Mesenchymal stem cell (in vitro differentiated cells and primary cell): ENCODE measurements around the gene LYVE1.
A peak's percentile ranks its signal among the peaks of the same experiment; 100 is the strongest.

ENCODE experiments used
- DNase-seq: peaks from one replicate; pipeline ENCODE4 v3.0.0-alpha.2; 2013
- H2AFZ ChIP-seq: one replicate; pipeline ENCODE4 v1.6.1; 2013; ENCODE audit warnings: low read depth, mild to moderate bottlenecking, control low read depth, inconsistent platforms, low read length, moderate library complexity
- H2AK5ac ChIP-seq: 2 replicates; pipeline ENCODE4 v1.6.1; 2013; ENCODE audit warnings: low read length, moderate library complexity, mild to moderate bottlenecking, inconsistent platforms; ENCODE audit not compliant: severe bottlenecking
- H2BK120ac ChIP-seq: one replicate; pipeline ENCODE4 v1.6.1; 2013; ENCODE audit warnings: low read depth, mild to moderate bottlenecking, inconsistent platforms, low read length, moderate library complexity
- H2BK12ac ChIP-seq, 2 experiments: one replicate each; pipeline ENCODE4 v1.6.1; 2013; ENCODE audit warnings: inconsistent platforms in 2 of 2, low read length in 2 of 2, mild to moderate bottlenecking in 2 of 2, moderate library complexity in 2 of 2, control low read depth in 1 of 2
- H2BK15ac ChIP-seq: one replicate; pipeline ENCODE4 v1.6.1; 2013; ENCODE audit warnings: mild to moderate bottlenecking, low read depth, inconsistent platforms; ENCODE audit not compliant: poor library complexity, severe bottlenecking
- H2BK5ac ChIP-seq: 2 replicates; pipeline ENCODE4 v1.6.1; 2013; ENCODE audit warnings: low read depth, mild to moderate bottlenecking, low read length, control low read depth, inconsistent platforms; ENCODE audit not compliant: poor library complexity, severe bottlenecking
- H3K14ac ChIP-seq, 2 experiments: one replicate each; pipeline ENCODE4 v1.6.1; 2013; ENCODE audit warnings: inconsistent platforms in 2 of 2, low read length in 2 of 2, control low read depth in 1 of 2, mild to moderate bottlenecking in 1 of 2, moderate library complexity in 1 of 2
- H3K18ac ChIP-seq, 2 experiments: one replicate each; pipeline ENCODE4 v1.6.1; 2013; ENCODE audit warnings: inconsistent platforms in 2 of 2, low read length in 2 of 2, control low read depth in 1 of 2, low read depth in 1 of 2, mild to moderate bottlenecking in 1 of 2
- H3K23ac ChIP-seq, 2 experiments: one replicate each; pipeline ENCODE4 v1.6.1; 2013; ENCODE audit warnings: inconsistent platforms in 2 of 2, low read length in 2 of 2, mild to moderate bottlenecking in 2 of 2, moderate library complexity in 2 of 2, control low read depth in 1 of 2
- H3K27ac ChIP-seq: 2 replicates; pipeline ENCODE4 v1.5.1; 2013; ENCODE audit warnings: mild to moderate bottlenecking, moderate library complexity, low read length, control low read depth, inconsistent platforms; ENCODE audit not compliant: poor library complexity, severe bottlenecking
- H3K27me3 ChIP-seq, 2 experiments: 2 replicates each; pipeline versions ENCODE4 v1.6.1 to v1.7.0; 2013; ENCODE audit warnings: low read length in 2 of 2, mild to moderate bottlenecking in 2 of 2, moderate library complexity in 2 of 2, control low read depth in 1 of 2, inconsistent platforms in 1 of 2; ENCODE audit not compliant: control insufficient read depth in 1 of 2, insufficient read depth in 1 of 2
- H3K36me3 ChIP-seq, 2 experiments: 2 replicates each; pipeline versions ENCODE4 v1.6.1 to v1.7.0; 2013; ENCODE audit warnings: low read length in 2 of 2, control low read depth in 1 of 2, inconsistent platforms in 1 of 2, low read depth in 1 of 2, mild to moderate bottlenecking in 1 of 2; ENCODE audit not compliant: insufficient read depth in 2 of 2, control insufficient read depth in 1 of 2
- H3K4ac ChIP-seq, 2 experiments: one replicate each; pipeline ENCODE4 v1.6.1; 2013; ENCODE audit warnings: inconsistent platforms in 2 of 2, low read length in 2 of 2, mild to moderate bottlenecking in 2 of 2, moderate library complexity in 2 of 2, control low read depth in 1 of 2, low read depth in 1 of 2
- H3K4me1 ChIP-seq: 2 replicates; pipeline ENCODE4 v1.6.1; 2013; ENCODE audit warnings: low read depth, low read length, control low read depth; ENCODE audit not compliant: control insufficient read depth, insufficient read depth
- H3K4me2 ChIP-seq: 2 replicates; pipeline ENCODE4 v1.6.1; 2013; ENCODE audit warnings: low read length, mild to moderate bottlenecking, inconsistent platforms; ENCODE audit not compliant: poor library complexity, severe bottlenecking
- H3K4me3 ChIP-seq, 2 experiments: 2 replicates each; pipeline versions ENCODE4 v1.5.1 to v1.7.0; 2013; ENCODE audit warnings: low read length in 2 of 2, mild to moderate bottlenecking in 2 of 2, control low read depth in 1 of 2, low read depth in 1 of 2; ENCODE audit not compliant: insufficient read depth in 1 of 2
- H3K79me1 ChIP-seq: replicated peaks from 2 replicates; pipeline ENCODE4 v1.6.1; 2013; ENCODE audit warnings: mild to moderate bottlenecking, control low read depth, low read length, inconsistent platforms; ENCODE audit not compliant: poor library complexity, severe bottlenecking
- H3K9ac ChIP-seq: 2 replicates; pipeline ENCODE4 v1.7.0; 2013; ENCODE audit warnings: mild to moderate bottlenecking, low read length, moderate library complexity
- H3K9me3 ChIP-seq: 2 replicates; pipeline ENCODE4 v1.7.0; 2013; ENCODE audit warnings: mild to moderate bottlenecking, low read length; ENCODE audit not compliant: control insufficient read depth
- H4K8ac ChIP-seq: one replicate; pipeline ENCODE4 v1.6.1; 2013; ENCODE audit warnings: inconsistent platforms, mild to moderate bottlenecking, low read length, moderate library complexity
- H4K91ac ChIP-seq: one replicate; pipeline ENCODE4 v1.6.1; 2013; ENCODE audit warnings: mild to moderate bottlenecking, low read length, inconsistent platforms
- WGBS: methylation state at CpG from one replicate; pipeline ENCODE4 v1.1.7; 2013; ENCODE audit warnings: mixed read lengths; 5-methylcytosine and 5-hydroxymethylcytosine counted together

The LYVE1 gene

GRCh38 chr11:10561947-10562346 is 6.5 kb downstream of the LYVE1 start:
- no peak overlapping the region for H2BK120ac ChIP-seq
- H2BK5ac ChIP-seq = no peak overlapping the region
- H3K4me2 ChIP-seq = no peak overlapping the region
- no peak overlapping the region for H2AFZ ChIP-seq
- H3K9me3 ChIP-seq = no peaks in the 10 kb centered on the region
- H3K36me3 ChIP-seq = no peaks in the 10 kb centered on the region
- WGBS = 100% methylated on average over 1 of the region's 1 CpG
- no peak overlapping the region for H3K4me3 ChIP-seq
- DNase-seq = no peak
- no peak overlapping the region for H3K9ac ChIP-seq
- no peaks in the 10 kb centered on the region for H3K27me3 ChIP-seq
- H3K79me1 ChIP-seq = no peaks in the 10 kb centered on the region
- no peak overlapping the region for H4K8ac ChIP-seq
- no peak overlapping the region for H3K27ac ChIP-seq
- H2BK12ac ChIP-seq = peak overlapping the region in 1 of 2 experiments; percentile 79
- H3K4ac ChIP-seq = no peak overlapping the region
- H3K14ac ChIP-seq = no peak overlapping the region
- no peaks in the 10 kb centered on the region for H3K4me1 ChIP-seq
- H4K91ac ChIP-seq = no peak overlapping the region
- no peak overlapping the region for H3K23ac ChIP-seq
- no peak overlapping the region for H2BK15ac ChIP-seq
- no peak overlapping the region for H3K18ac ChIP-seq
- no peak overlapping the region for H2AK5ac ChIP-seq

GRCh38 chr11:10561043-10561818 is 7.2 kb downstream of the LYVE1 start:
- H3K18ac ChIP-seq = no peak overlapping the region
- H2BK120ac ChIP-seq = no peak overlapping the region
- H2BK5ac ChIP-seq = no peak overlapping the region
- no peak overlapping the region for H3K27ac ChIP-seq
- H3K4me3 ChIP-seq = no peak overlapping the region
- no peak overlapping the region for H2BK15ac ChIP-seq
- no peak overlapping the region for H2AK5ac ChIP-seq
- no peaks in the 10 kb centered on the region for H3K9me3 ChIP-seq
- no peak overlapping the region for H3K14ac ChIP-seq
- no peak overlapping the region for H2BK12ac ChIP-seq
- no peaks in the 10 kb centered on the region for H3K79me1 ChIP-seq
- H3K36me3 ChIP-seq = no peaks in the 10 kb centered on the region
- H3K4me2 ChIP-seq = no peak overlapping the region
- H3K4ac ChIP-seq = no peak overlapping the region
- H3K27me3 ChIP-seq = no peaks in the 10 kb centered on the region
- H3K23ac ChIP-seq = no peak overlapping the region
- no peak overlapping the region for H4K91ac ChIP-seq
- H3K9ac ChIP-seq = no peak overlapping the region
- no peak overlapping the region for H4K8ac ChIP-seq
- H3K4me1 ChIP-seq = no peaks in the 10 kb centered on the region
- no peak for DNase-seq
- WGBS = 82% methylated on average over 2 of the region's 3 CpGs
- no peak overlapping the region for H2AFZ ChIP-seq

GRCh38 chr11:10558288-10558687 is 10.2 kb downstream of the LYVE1 start:
- no peaks in the 10 kb centered on the region for H3K9me3 ChIP-seq
- H4K91ac ChIP-seq = no peak overlapping the region
- H3K27ac ChIP-seq = no peak overlapping the region
- no peak for DNase-seq
- no peak overlapping the region for H3K23ac ChIP-seq
- no peaks in the 10 kb centered on the region for H3K27me3 ChIP-seq
- H2BK15ac ChIP-seq = no peak overlapping the region
- no peak overlapping the region for H2BK120ac ChIP-seq
- no peak overlapping the region for H3K4me3 ChIP-seq
- H3K14ac ChIP-seq = no peak overlapping the region
- H2AFZ ChIP-seq = no peak overlapping the region
- no peak overlapping the region for H3K18ac ChIP-seq
- no peaks in the 10 kb centered on the region for H3K79me1 ChIP-seq
- no peaks in the 10 kb centered on the region for H3K36me3 ChIP-seq
- H3K4me1 ChIP-seq = no peaks in the 10 kb centered on the region
- 94% methylated on average over 2 of the region's 3 CpGs for WGBS
- H4K8ac ChIP-seq = no peak overlapping the region
- H2BK5ac ChIP-seq = no peak overlapping the region
- H3K4ac ChIP-seq = no peak overlapping the region
- H2BK12ac ChIP-seq = no peak overlapping the region
- no peak overlapping the region for H2AK5ac ChIP-seq
- no peak overlapping the region for H3K9ac ChIP-seq
- no peak overlapping the region for H3K4me2 ChIP-seq

GRCh38 chr11:10556590-10556989 is 11.9 kb downstream of the LYVE1 start:
- no CpG with 5 or more reads among the region's 1 CpG for WGBS
- H2BK120ac ChIP-seq = no peak overlapping the region
- H3K4me2 ChIP-seq = no peak overlapping the region

More at GRCh38 chr11:10556590-10556989, 11.9 kb downstream of the LYVE1 start:
- no peak overlapping the region for H2BK12ac ChIP-seq
- H3K18ac ChIP-seq = no peak overlapping the region
- no peaks in the 10 kb centered on the region for H3K9me3 ChIP-seq
- H3K4ac ChIP-seq = no peak overlapping the region
- H3K23ac ChIP-seq = no peak overlapping the region
- H3K14ac ChIP-seq = no peak overlapping the region
- no peak overlapping the region for H4K91ac ChIP-seq
- H2BK15ac ChIP-seq = no peak overlapping the region
- H3K9ac ChIP-seq = no peak overlapping the region
- H2AK5ac ChIP-seq = no peak overlapping the region
- no peak overlapping the region for H3K27ac ChIP-seq
- H4K8ac ChIP-seq = no peak overlapping the region
- no peak for DNase-seq
- no peaks in the 10 kb centered on the region for H3K27me3 ChIP-seq
- H3K36me3 ChIP-seq = no peaks in the 10 kb centered on the region
- H2BK5ac ChIP-seq = no peak overlapping the region
- no peak overlapping the region for H3K4me3 ChIP-seq
- no peaks in the 10 kb centered on the region for H3K79me1 ChIP-seq
- no peaks in the 10 kb centered on the region for H3K4me1 ChIP-seq
- H2AFZ ChIP-seq = no peak overlapping the region
